Heart right ventricle (tissue), 16 donors: ENCODE results near the gene NOMO2. TPM values are rescaled to one million over a fixed set of nuclear protein-coding genes. Genes with fewer than 3 reads are reported as not detected.
A peak's percentile ranks its signal among the peaks of the same experiment; 100 is the strongest.
"Not testable (repeated sequence)": the region's sequence is repeated elsewhere in the genome, so short reads cannot be mapped to it uniquely, and the experiment has no call there.

Experiments used
- ATAC-seq, 8 donors: fragments of 200-7000 bp; cut with Tn5 transposase; one replicate each; pipeline ENCODE4 v1.9.1; 2020; ENCODE audit warnings: mild to moderate bottlenecking in 8 of 8, moderate library complexity in 8 of 8, moderate number of reproducible peaks in 1 of 8
- DNase-seq, 2 donors: peaks; one replicate each; pipeline ENCODE4 v3.0.0-alpha.2; 2020
- H3K27ac ChIP-seq, 10 donors: fragments of 200-600 bp; sonication (generic) in 2 of 10; one replicate each; pipeline versions ENCODE4 v1.5.0 to v1.8.0; 2020 to 2022; ENCODE audit warnings: mild to moderate bottlenecking in 3 of 10
- H3K27me3 ChIP-seq, 7 donors: fragments of 200-600 bp; one replicate each; pipeline ENCODE4 v1.8.0; 2021 to 2022; ENCODE audit warnings: mild to moderate bottlenecking in 2 of 7
- H3K36me3 ChIP-seq, 9 donors: fragments of 200-600 bp; sonication (generic) in 1 of 9; one replicate each; pipeline versions ENCODE4 v1.5.0 to v1.8.0; 2020 to 2022; ENCODE audit warnings: mild to moderate bottlenecking in 2 of 9
- H3K4me1 ChIP-seq, 9 donors: fragments of 200-600 bp; sonication (generic) in 1 of 9; one replicate each; pipeline versions ENCODE4 v1.5.0 to v1.8.0; 2020 to 2022; ENCODE audit warnings: mild to moderate bottlenecking in 4 of 9
- H3K4me3 ChIP-seq, 10 donors: fragments of 200-600 bp; sonication (generic) in 2 of 10; one replicate each; pipeline versions ENCODE4 v1.5.0 to v1.8.0; 2020 to 2022; ENCODE audit warnings: mild to moderate bottlenecking in 7 of 10, moderate library complexity in 2 of 10
- H3K9me3 ChIP-seq, 11 donors: fragments of 200-600 bp in 10 of 11; sonication (generic) in 2 of 11; one replicate each; pipeline versions ENCODE4 v1.5.0 to v1.8.0; 2013 to 2022; ENCODE audit warnings: mild to moderate bottlenecking in 2 of 11, control low read depth in 1 of 11, moderate library complexity in 1 of 11
- WGBS, 2 donors: extraction: QIAGEN DNeasy Blood & Tissue Kit; methylation state at CpG; one replicate each; pipeline ENCODE4 v1.1.7; 2013; ENCODE audit warnings: inconsistent platforms in 1 of 2; 5-methylcytosine and 5-hydroxymethylcytosine counted together
- intact Hi-C, 10 donors: fragments of 100-400 bp; cut with DNase I; formaldehyde crosslinking; loops; one replicate each; pipeline versions ENCODE4 v1.11.1 to v1.14.2; 2022
- microRNA-seq, 2 donors: library from miRNA; unstranded; fragments of <30 nt; microRNA quantifications; one replicate each; pipeline ENCODE4 v1.2.0, GENCODE V29; 2021
- polyA plus RNA-seq, 2 donors: library from polyadenylated mRNA; stranded (reverse); fragments of 200-250 nt; gene quantifications; one replicate each; pipeline ENCODE4 v1.2.3, GENCODE V29; 2013
- total RNA-seq, 10 donors: library from RNA; stranded (reverse); fragmentation: NEBNext Ultra II Directional in 3 of 10; extraction: Animal tissue kit (Norgen Biotek cat#: 25700) in 3 of 10; gene quantifications; one replicate each; pipeline versions ENCODE4 v1.2.1 to v1.2.4, GENCODE V29; 2021 to 2023
- donor health status: Arrhythmogenic right ventricular cardiomyopathy.
- donor health status: ischemic (EF 13 %, LVEDD 7.1; RV severe dilation, severe dysfunction).
- donor health status: healthy with polysubstance abuse.
- donor health status: DM: no; HTN: yes; CAD: no.
- donor health status: DM: no; HTN: no; CAD: no.
- donor health status: ischemic (EF 25% LVEDD 6.9; RV normal size, moderate dysfunction).
- donor health status: ischemic (EF 25% LVEDD 5.7; RV mildly dilated, moderate dysfunction).
- donor health status: healthy.
- donor health status: DM: yes; HTN: yes; CAD: no.
- donor health status: Ischemic cardiomyopathy.
- donor health status: ischemic (EF 35%, LVEDD 5.7; RV mildly dilated, moderate dysfunction).
- donor health status: nonischemic (EF 11% LVEDD 7.7; RV severe dilation, severe dysfunction).
- donor health status: DM: yes; HTN: yes; CAD: no.
- donor health status: PGD.
- donor health status: ischemic (EF 29% LVEDD 5.4; RV normal size, mild dysfunction).
- donor health status: nonischemic (EF 23%, LVEDD 6.1; RV moderate dilation, normal function).

The NOMO2 gene
- total and polyA plus RNA-seq, 12 donors, result 106 to 239 (median 175) TPM

- ATAC-seq, result peak in 2 of 8 donors; percentile 30 to 36
- H3K4me3 ChIP-seq, H3K27ac ChIP-seq, H3K27me3 ChIP-seq, intact Hi-C loops, H3K4me1 ChIP-seq, H3K36me3 ChIP-seq, DNase-seq, H3K9me3 ChIP-seq: not testable (repeated sequence)
- no CpG with 5 or more reads among the region's 43 CpGs for WGBS, 2 donors
Measured at GRCh38 chr16:18387767-18388166, 174.1 kb downstream of the NOMO2 start.

- H3K27me3 ChIP-seq, H3K4me1 ChIP-seq, H3K36me3 ChIP-seq, H3K9me3 ChIP-seq, H3K27ac ChIP-seq, intact Hi-C loops, H3K4me3 ChIP-seq: not testable (repeated sequence)
- WGBS, 2 donors, result 96% methylated on average over 16 of the region's 25 CpGs; no CpG with 5 or more reads in 1 of the 2 donors
- ATAC-seq (peak in 3 of 8 donors; percentile 17 to 53 (median 33)), DNase-seq (peak in 1 of 2 donors; percentile 6)
Measured at GRCh38 chr16:18386517-18386916, 175.4 kb downstream of the NOMO2 start.

- H3K36me3 ChIP-seq, H3K4me1 ChIP-seq, H3K27me3 ChIP-seq, H3K4me3 ChIP-seq, DNase-seq, H3K9me3 ChIP-seq, intact Hi-C loops, H3K27ac ChIP-seq: not testable (repeated sequence)
- ATAC-seq, result peak in 2 of 8 donors; percentile 22 to 31
- 98% methylated on average over 15 of the region's 33 CpGs; no CpG with 5 or more reads in 1 of the 2 donors for WGBS, 2 donors
Measured at GRCh38 chr16:18385285-18385684, 176.6 kb downstream of the NOMO2 start.

GRCh38 chr16:18384869-18385268, 177.0 kb downstream of the NOMO2 start:
- H3K27ac ChIP-seq, H3K9me3 ChIP-seq, H3K27me3 ChIP-seq, H3K4me3 ChIP-seq, H3K4me1 ChIP-seq, intact Hi-C loops, DNase-seq, H3K36me3 ChIP-seq: not testable (repeated sequence)
- 98% methylated on average over 8 of the region's 31 CpGs; no CpG with 5 or more reads in 1 of the 2 donors for WGBS, 2 donors
- ATAC-seq, result peak in 3 of 8 donors; percentile 21 to 48 (median 43)

- ATAC-seq, result peak in 4 of 8 donors; percentile 20 to 58 (median 28)
- H3K9me3 ChIP-seq, DNase-seq, H3K4me3 ChIP-seq, H3K27me3 ChIP-seq, H3K36me3 ChIP-seq, H3K27ac ChIP-seq, H3K4me1 ChIP-seq, intact Hi-C loops: not testable (repeated sequence)
- WGBS, 2 donors, result 90 to 95% methylated on average over 2 to 7 of the region's 25 CpGs
Measured at GRCh38 chr16:18384098-18384636, 177.7 kb downstream of the NOMO2 start.

- H3K4me1 ChIP-seq, H3K4me3 ChIP-seq, H3K36me3 ChIP-seq, ATAC-seq, intact Hi-C loops, H3K27me3 ChIP-seq, H3K27ac ChIP-seq, H3K9me3 ChIP-seq: not testable (repeated sequence)
- WGBS, 2 donors, result 94% methylated on average over 14 of the region's 28 CpGs; no CpG with 5 or more reads in 1 of the 2 donors
- DNase-seq, result peak in 1 of 2 donors; percentile 6
Measured at GRCh38 chr16:18382696-18383095, 179.2 kb downstream of the NOMO2 start.

Small RNA genes within 50 kb of the gene (microRNA-seq; reads per million reads assigned to microRNA genes)
- 0 reads per million in 2 donors for gene MIR3179-3
- 0 reads per million in 2 donors for gene MIR3179-4
- 0 reads per million in 2 donors for gene MIR3180-3
- gene MIR3670-3, result 0 reads per million in 2 donors
- gene MIR3670-4, result 0 reads per million in 2 donors
- gene MIR6770-3, result 0 reads per million in 2 donors

Other genes with a start within 250 kb of the NOMO2 start
- 10 to 100 TPM in 1 of 10 donors, under 1 TPM in 5, not detected in 4; 0.19 to 16.8 (median 0.20) TPM for gene NPIPA8, start 225.4 kb downstream of the NOMO2 start, total RNA-seq
- gene NPIPA8, start 225.4 kb downstream of the NOMO2 start, polyA plus RNA-seq, result 10 to 100 TPM in 1 of 2 donors, under 1 TPM in 1; 0.03 to 10.8 TPM
- 100 to 1,000 TPM; 613 to 968 (median 724) TPM for gene RPS15A, start 228.2 kb upstream of the NOMO2 start, total RNA-seq
- 1,000 to 10,000 TPM; 1,020 to 3,398 TPM for gene RPS15A, start 228.2 kb upstream of the NOMO2 start, polyA plus RNA-seq
- gene ARL6IP1, start 239.5 kb upstream of the NOMO2 start, total RNA-seq, result 10 to 100 TPM; 18.6 to 46.6 (median 21.1) TPM
- gene ARL6IP1, start 239.5 kb upstream of the NOMO2 start, polyA plus RNA-seq, result 10 to 100 TPM; 25.5 to 32.7 TPM